ENCODE measurements around the gene CARD19.
A peak's percentile ranks its signal among the peaks of the same experiment; 100 is the strongest.
"Not testable (repeated sequence)": the region's sequence is repeated elsewhere in the genome, so short reads cannot be mapped to it uniquely, and the experiment has no call there.

The CARD19 gene

GRCh38 chr9:93089024-93089423 is 7.0 kb upstream of the CARD19 start:
- DNase-seq, result no peak

GRCh38 chr9:93089481-93089991 is 6.5 kb upstream of the CARD19 start:
- no peak for DNase-seq

GRCh38 chr9:93090091-93090655 is 5.8 kb upstream of the CARD19 start:
- no peak for DNase-seq

GRCh38 chr9:93091056-93091452 is 5.0 kb upstream of the CARD19 start:
- DNase-seq, result no peak

GRCh38 chr9:93091453-93092081 is 4.5 kb upstream of the CARD19 start:
- DNase-seq, result no peak

GRCh38 chr9:93092251-93092991 is 3.6 kb upstream of the CARD19 start:
- no peak for DNase-seq

- DNase-seq, result no peak
Observed at GRCh38 chr9:93093127-93093876, 2.7 kb upstream of the CARD19 start.

- DNase-seq, result no peak
Observed at GRCh38 chr9:93093877-93094657, 1.9 kb upstream of the CARD19 start.

GRCh38 chr9:93094658-93095204 is 1.3 kb upstream of the CARD19 start:
- no peak for DNase-seq

- peak; percentile 94 for DNase-seq
Observed at GRCh38 chr9:93095205-93096130, 549 bp upstream of the CARD19 start.

GRCh38 chr9:93096811-93097382 is 880 bp downstream of the CARD19 start:
- no peak for DNase-seq

- DNase-seq, result no peak
Observed at GRCh38 chr9:93097511-93098201, 1.6 kb downstream of the CARD19 start.

GRCh38 chr9:93098236-93098946 is 2.4 kb downstream of the CARD19 start:
- DNase-seq, result no peak

- DNase-seq, result no peak
Observed at GRCh38 chr9:93099551-93100275, 3.7 kb downstream of the CARD19 start.

- DNase-seq, result no peak
Observed at GRCh38 chr9:93100276-93100636, 4.2 kb downstream of the CARD19 start.

GRCh38 chr9:93101086-93101485 is 5.1 kb downstream of the CARD19 start:
- not testable (repeated sequence) for DNase-seq

GRCh38 chr9:93105620-93106019 is 9.6 kb downstream of the CARD19 start:
- DNase-seq, result no peak

GRCh38 chr9:93107151-93107824 is 11.3 kb downstream of the CARD19 start:
- DNase-seq, result no peak

All from NCI-H524 treated with DMSO at 0.1 percent for 48 hours (cell line).